SK-N-MC (cell line): ENCODE results near the gene CLIC6.

Experiments
- EZH2 ChIP-seq: fragments of 200-600 bp; sonication (generic); IDR thresholded peaks from one replicate; pipeline ENCODE4 v1.6.1; 2017; ENCODE audit warnings: antibody characterized with exemption
- POLR2AphosphoS5 ChIP-seq: IDR thresholded peaks from 2 replicates; pipeline ENCODE4 v1.6.1; 2012; ENCODE audit warnings: mild to moderate bottlenecking, low read depth, low read length, borderline replicate concordance

DNA sequence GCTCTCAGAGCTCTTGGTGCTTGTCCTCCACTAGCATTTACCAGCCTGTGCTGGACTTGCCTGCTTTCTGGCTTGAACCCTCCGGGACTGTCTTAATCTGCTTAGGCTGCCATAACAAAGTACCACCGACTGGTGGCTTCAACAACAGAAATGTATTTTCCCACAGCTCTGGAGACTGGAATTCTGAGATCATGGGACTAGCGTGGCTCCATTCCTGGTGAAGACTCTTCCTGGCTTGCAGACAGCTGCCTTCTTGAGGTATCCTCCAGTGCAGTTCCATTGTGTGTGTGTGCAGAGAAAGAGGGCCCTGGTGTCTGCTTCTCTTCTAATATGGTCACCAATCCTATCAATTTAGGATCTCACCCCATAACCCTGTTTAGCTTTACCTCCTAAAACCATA, 31.8 kb upstream of the CLIC6 start:
- TF ChIP-seq EZH2: no peak
- no peak for TF ChIP-seq POLR2AphosphoS5
